Measurements from ENCODE around the gene MUSTN1. TPM values are rescaled to one million over a fixed set of nuclear protein-coding genes. Genes with fewer than 3 reads are reported as not detected.

MUSTN1 gene
- total and polyA plus RNA-seq, 2 experiments from 2014 or later: 1.2 to 1.4 TPM

- H3K4me1 ChIP-seq (ENCODE audit: insufficient read depth): no peaks in the 10 kb centered on the region
- H3F3A ChIP-seq (replicated peaks; ENCODE audit: low read depth): no peaks in the 10 kb centered on the region
- no peak overlapping the region for H3K4me3 ChIP-seq
- no peaks in the 10 kb centered on the region; the same call in 2 of the 3 replicates for H3K4me1 Mint-ChIP-seq
- ATAC-seq (no peak), DNase-seq (ENCODE audit: low spot score) (no peak)
- H3K27ac ChIP-seq (ENCODE audit: low read depth): no peak overlapping the region
- no peaks in the 10 kb centered on the region for H3K9me3 Mint-ChIP-seq
- H3K27me3 ChIP-seq (ENCODE audit: insufficient read depth): no peaks in the 10 kb centered on the region
- H3K4me2 ChIP-seq: no peak overlapping the region
- no peak overlapping the region for H3K27ac Mint-ChIP-seq
- no peak overlapping the region for H3K4me3 Mint-ChIP-seq
- H4K20me1 ChIP-seq (replicated peaks; ENCODE audit: insufficient read depth): no peaks in the 10 kb centered on the region
- H3K27me3 Mint-ChIP-seq (ENCODE audit: insufficient read depth, low read depth, poor library complexity): peaks cover 17% of the 10 kb centered on the region
- H3K36me3 ChIP-seq (ENCODE audit: insufficient read depth): no peaks in the 10 kb centered on the region
- no peaks in the 10 kb centered on the region; the same call in 2 of the 3 replicates for H3K36me3 Mint-ChIP-seq (ENCODE audit: low read depth)
- H3K9me2 ChIP-seq (ENCODE audit: insufficient read depth): no peaks in the 10 kb centered on the region
- H2AFZ ChIP-seq: no peak overlapping the region; the same call in 1 of the 2 replicates
- H3K79me2 ChIP-seq (replicated peaks; ENCODE audit: insufficient read depth): no peaks in the 10 kb centered on the region
- no peak for TF ChIP-seq REST (IDR thresholded peaks at IDR 0.05; ENCODE audit: unreplicated experiment)
- TF ChIP-seq EZH2phosphoT487 (IDR thresholded peaks at IDR 0.05; ENCODE audit: unreplicated experiment): no peak
- TF ChIP-seq POLR2AphosphoS5 (IDR thresholded peaks at IDR 0.05; ENCODE audit: low read depth): no peak
- no peak for TF ChIP-seq JUNB (IDR thresholded peaks at IDR 0.05; ENCODE audit: unreplicated experiment)
- no peak for TF ChIP-seq NANOG (IDR thresholded peaks at IDR 0.05; ENCODE audit: borderline replicate concordance)
- TF ChIP-seq ZNF462 (CRISPR knock-in tag; IDR thresholded peaks at IDR 0.05): no peak
- no peak for TF ChIP-seq ETS1 (IDR thresholded peaks at IDR 0.05)
- TF ChIP-seq ZNF114 (CRISPR knock-in tag; IDR thresholded peaks at IDR 0.05): no peak
- no peak for TF ChIP-seq EZH2 (IDR thresholded peaks at IDR 0.05; ENCODE audit: low read depth, unreplicated experiment)
- TF ChIP-seq ZNF331 (CRISPR knock-in tag; IDR thresholded peaks at IDR 0.05; ENCODE audit: low read depth): no peak
- TF ChIP-seq CTCF (conservative IDR thresholded peaks at IDR 0.05; ENCODE audit: low read depth in 2 of 2): no peak
- TF ChIP-seq CREB1 (CRISPR knock-in tag; IDR thresholded peaks at IDR 0.05; ENCODE audit: low read depth): no peak
- no peak for TF ChIP-seq STAT1 (IDR thresholded peaks at IDR 0.05; ENCODE audit: unreplicated experiment)
Observed at GRCh38 chr3:52793702-52794611, 40.9 kb downstream of the MUSTN1 start.

Data from GM23338 (cell line).